Stimulated activated CD8-positive, alpha-beta memory T cell treated with anti-CD3 and anti-CD28 coated beads, Interleukin-4, amount 100 ng/mL, for 4 hours (primary cell): ENCODE results near the gene TAS2R13.

ENCODE experiments used
- DNase-seq, 2 donors: peaks; one replicate each; pipeline ENCODE4 v3.0.0-alpha.2; 2020; ENCODE audit warnings: low read depth in 2 of 2, low spot score in 1 of 2

The TAS2R13 gene

GRCh38 chr12:10873378-10873777 lies 36.0 kb downstream of the TAS2R13 start:
- DNase-seq: no peak

- DNase-seq: no peak
Observed at GRCh38 chr12:10867381-10867780, 42.0 kb downstream of the TAS2R13 start.

- no peak for DNase-seq
Observed at GRCh38 chr12:10863512-10864218, 45.7 kb downstream of the TAS2R13 start.

- DNase-seq: no peak
Observed at GRCh38 chr12:10861366-10861765, 48.0 kb downstream of the TAS2R13 start.
